WTC11 (cell line): Measurements from ENCODE around the gene FAM133A.

Source experiments
- ATF2 ChIP-seq: sonication (generic); formaldehyde crosslinking; IDR thresholded peaks from 2 replicates; pipeline ENCODE4 v1.8.1; 2022; ENCODE audit warnings: low read depth, missing genetic modification reagents, borderline replicate concordance
- ATF3 ChIP-seq: sonication (generic); formaldehyde crosslinking; conservative IDR thresholded peaks from 2 replicates; pipeline ENCODE4 v1.8.1; 2022; ENCODE audit warnings: mild to moderate bottlenecking, missing genetic modification reagents
- CTCF ChIP-seq: fragments of 200-600 bp; IDR thresholded peaks from 2 replicates; pipeline ENCODE4 v1.8.0; 2022; ENCODE audit warnings: antibody characterized with exemption
- ELF4 ChIP-seq: sonication (generic); formaldehyde crosslinking; IDR thresholded peaks from 2 replicates; pipeline ENCODE4 v1.8.1; 2022; ENCODE audit warnings: low read depth, mild to moderate bottlenecking, moderate library complexity, missing genetic modification reagents
- IRF2 ChIP-seq: sonication (generic); formaldehyde crosslinking; IDR thresholded peaks from 2 replicates; pipeline ENCODE4 v1.8.0; 2022; ENCODE audit warnings: low read depth, missing genetic modification reagents, borderline replicate concordance
- JUN ChIP-seq: sonication (generic); formaldehyde crosslinking; IDR thresholded peaks from 2 replicates; pipeline ENCODE4 v1.8.0; 2023; ENCODE audit warnings: mild to moderate bottlenecking, missing genetic modification reagents
- MAX ChIP-seq: sonication (generic); formaldehyde crosslinking; IDR thresholded peaks from 2 replicates; pipeline ENCODE4 v1.8.0; 2022; ENCODE audit warnings: mild to moderate bottlenecking, missing genetic modification reagents
- MYBL2 ChIP-seq: sonication (generic); formaldehyde crosslinking; IDR thresholded peaks from 2 replicates; pipeline ENCODE4 v1.8.1; 2023; ENCODE audit warnings: mild to moderate bottlenecking, moderate library complexity, missing genetic modification reagents
- NR1H2 ChIP-seq: sonication (generic); formaldehyde crosslinking; IDR thresholded peaks from 2 replicates; pipeline ENCODE4 v1.9.0; 2021; ENCODE audit warnings: mild to moderate bottlenecking, moderate library complexity, missing genetic modification reagents
- TCF7 ChIP-seq: sonication (generic); formaldehyde crosslinking; IDR thresholded peaks from 2 replicates; pipeline ENCODE4 v1.8.0; 2022; ENCODE audit warnings: mild to moderate bottlenecking, low read depth, missing genetic modification reagents, moderate library complexity
- USF2 ChIP-seq: sonication (generic); formaldehyde crosslinking; IDR thresholded peaks from 2 replicates; pipeline ENCODE4 v1.8.1; 2023; ENCODE audit warnings: mild to moderate bottlenecking, missing genetic modification reagents, moderate library complexity
- ZBTB21 ChIP-seq: sonication (generic); formaldehyde crosslinking; IDR thresholded peaks from 2 replicates; pipeline ENCODE4 v1.8.1; 2023; ENCODE audit warnings: mild to moderate bottlenecking, missing genetic modification reagents, borderline replicate concordance
- ZNF232 ChIP-seq: sonication (generic); formaldehyde crosslinking; IDR thresholded peaks from 2 replicates; pipeline ENCODE4 v1.8.0; 2022; ENCODE audit warnings: mild to moderate bottlenecking, missing genetic modification reagents

GRCh38 chrX:93703701-93704100, 29.7 kb downstream of the FAM133A start:
- TF ChIP-seq TCF7 (CRISPR knock-in tag) = no peak
- no peak for TF ChIP-seq ELF4 (CRISPR knock-in tag)
- TF ChIP-seq ATF2 (CRISPR knock-in tag) = no peak
- TF ChIP-seq CTCF = no peak
- TF ChIP-seq MAX = no peak
- no peak for TF ChIP-seq ZBTB21 (CRISPR knock-in tag)
- no peak for TF ChIP-seq IRF2 (CRISPR knock-in tag)
- no peak for TF ChIP-seq MYBL2 (CRISPR knock-in tag)
- TF ChIP-seq USF2 (CRISPR knock-in tag) = no peak
- no peak for TF ChIP-seq ATF3 (CRISPR knock-in tag)
- TF ChIP-seq ZNF232 (CRISPR knock-in tag) = no peak
- no peak for TF ChIP-seq NR1H2 (CRISPR knock-in tag)
- TF ChIP-seq JUN (CRISPR knock-in tag) = no peak
